IMR-90 (cell line): ENCODE measurements around the gene SPTLC2. TPM values are rescaled to one million over a fixed set of nuclear protein-coding genes. Genes with fewer than 3 reads are reported as not detected.
"Not testable (repeated sequence)": the region's sequence is repeated elsewhere in the genome, so short reads cannot be mapped to it uniquely, and the experiment has no call there.

Experiments
- ATAC-seq: fragments of 200-7000 bp; cut with Tn5 transposase; 2 replicates; pipeline ENCODE4 v1.9.1; 2020; ENCODE audit warnings: low read depth, mild to moderate bottlenecking, moderate library complexity
- BruUV-seq: library from RNA; stranded (reverse); fragments of 400-500 nt; replicated peaks from 2 replicates; lab custom pipeline; 2021; lab: Mats Ljungman, UMichigan
- CTCF ChIA-PET: fragments of 300-600 bp; formaldehyde crosslinking; extraction: SDS; loops from one replicate; lab custom pipeline; 2021; ENCODE audit warnings: antibody characterized with exemption; lab: Yijun Ruan, JAX
- POLR2A ChIA-PET: fragments of 300-600 bp; sonication (Branson Sonifier 250); formaldehyde crosslinking; loops from one replicate; lab custom pipeline; 2022; ENCODE audit warnings: antibody characterized with exemption; ENCODE audit not compliant: unreplicated experiment; lab: Charles Lee
- DNase-seq: peaks from one replicate; pipeline ENCODE4 v3.0.0; 2013
- H2AFZ ChIP-seq: replicated peaks from 2 replicates; pipeline ENCODE3; 2013; ENCODE audit warnings: low read length, mild to moderate bottlenecking; ENCODE audit not compliant: poor library complexity
- H2AK5ac ChIP-seq: 2 replicates; pipeline ENCODE4 v1.6.1; 2013; ENCODE audit warnings: low read depth, low read length, inconsistent platforms
- H2AK9ac ChIP-seq: replicated peaks from 2 replicates; pipeline ENCODE3; 2013; ENCODE audit warnings: mild to moderate bottlenecking, low read depth, low read length, moderate library complexity; ENCODE audit not compliant: poor library complexity
- H2BK120ac ChIP-seq: 2 replicates; pipeline ENCODE4 v1.6.1; 2013; ENCODE audit warnings: low read depth, low read length, inconsistent platforms
- H2BK15ac ChIP-seq: 3 replicates; pipeline ENCODE4 v1.6.1; 2013; ENCODE audit warnings: low read depth, low read length, inconsistent platforms
- H2BK20ac ChIP-seq: 2 replicates; pipeline ENCODE4 v1.6.1; 2013; ENCODE audit warnings: low read depth, mild to moderate bottlenecking, inconsistent platforms, low read length, moderate library complexity
- H2BK5ac ChIP-seq: 2 replicates; pipeline ENCODE4 v1.6.1; 2013; ENCODE audit warnings: mild to moderate bottlenecking, low read depth, low read length, inconsistent platforms; ENCODE audit not compliant: poor library complexity, severe bottlenecking
- H3K14ac ChIP-seq: replicated peaks from 2 replicates; pipeline ENCODE4 v1.6.1; 2013; ENCODE audit warnings: low read depth, low read length, inconsistent platforms
- H3K18ac ChIP-seq: 2 replicates; pipeline ENCODE4 v1.6.1; 2013; ENCODE audit warnings: low read depth, low read length, control low read depth
- H3K23ac ChIP-seq: 2 replicates; pipeline ENCODE4 v1.6.1; 2013; ENCODE audit warnings: low read depth, low read length, inconsistent platforms
- H3K27ac ChIP-seq: 2 replicates; pipeline ENCODE4 v1.5.1; 2013; ENCODE audit warnings: mild to moderate bottlenecking, control low read depth, low read length; ENCODE audit not compliant: insufficient read depth
- H3K27me3 ChIP-seq: 2 replicates; pipeline ENCODE4 v1.6.1; 2013; ENCODE audit warnings: low read length; ENCODE audit not compliant: control insufficient read depth, insufficient read depth
- H3K36me3 ChIP-seq: 2 replicates; pipeline ENCODE4 v1.6.1; 2013; ENCODE audit warnings: low read length, mixed read lengths; ENCODE audit not compliant: control insufficient read depth, insufficient read depth
- H3K4ac ChIP-seq: 2 replicates; pipeline ENCODE4 v1.6.1; 2013; ENCODE audit warnings: low read depth, low read length, inconsistent platforms
- H3K4me1 ChIP-seq: 2 replicates; pipeline ENCODE4 v1.6.1; 2013; ENCODE audit warnings: low read length, mixed read lengths; ENCODE audit not compliant: control insufficient read depth, insufficient read depth
- H3K4me2 ChIP-seq: 2 replicates; pipeline ENCODE4 v1.6.1; 2013; ENCODE audit warnings: low read depth, mild to moderate bottlenecking, control low read depth, low read length, moderate library complexity
- H3K4me3 ChIP-seq: 2 replicates; pipeline ENCODE4 v1.5.1; 2013; ENCODE audit warnings: low read depth, mild to moderate bottlenecking, control low read depth, low read length, moderate library complexity; ENCODE audit not compliant: insufficient read depth
- H3K56ac ChIP-seq: 2 replicates; pipeline ENCODE4 v1.6.1; 2013; ENCODE audit warnings: low read length, inconsistent platforms; ENCODE audit not compliant: insufficient read depth; ENCODE audit errors: extremely low read depth
- H3K79me1 ChIP-seq, 2 experiments: 2 replicates each; pipeline ENCODE4 v1.6.1; 2013; ENCODE audit warnings: low read length in 2 of 2, inconsistent platforms in 1 of 2, low read depth in 1 of 2
- H3K9ac ChIP-seq: 2 replicates; pipeline ENCODE4 v1.6.1; 2013; ENCODE audit warnings: low read depth, low read length, control low read depth
- H3K9me1 ChIP-seq: 2 replicates; pipeline ENCODE4 v1.6.1; 2013; ENCODE audit warnings: low read length, inconsistent platforms; ENCODE audit not compliant: insufficient read depth
- H3K9me3 ChIP-seq: 2 replicates; pipeline ENCODE4 v1.6.1; 2013; ENCODE audit warnings: low read length; ENCODE audit not compliant: control insufficient read depth, insufficient read depth
- H4K20me1 ChIP-seq: 2 replicates; pipeline ENCODE4 v1.6.1; 2013; ENCODE audit warnings: low read length, inconsistent platforms; ENCODE audit not compliant: insufficient read depth
- H4K5ac ChIP-seq: 2 replicates; pipeline ENCODE4 v1.6.1; 2013; ENCODE audit warnings: mild to moderate bottlenecking, low read depth, low read length, control low read depth
- H4K8ac ChIP-seq, 2 experiments: 2 replicates each; pipeline ENCODE4 v1.6.1; 2013; ENCODE audit warnings: low read depth in 2 of 2, low read length in 2 of 2, control low read depth in 1 of 2, inconsistent platforms in 1 of 2
- H4K91ac ChIP-seq: 2 replicates; pipeline ENCODE4 v1.6.1; 2013; ENCODE audit warnings: low read depth, low read length, inconsistent platforms; ENCODE audit not compliant: insufficient read depth
- WGBS, 2 experiments: methylation state at CpG; one replicate each; pipeline versions ENCODE4 v1.1.5 to v1.1.7; 2013; ENCODE audit warnings: missing lambda C conversion rate in 2 of 2; ENCODE audit not compliant: insufficient read length in 1 of 2; ENCODE audit errors: extremely low coverage in 2 of 2; 5-methylcytosine and 5-hydroxymethylcytosine counted together
- dilution Hi-C: fragments of 300-500 bp; cut with HindIII; formaldehyde crosslinking; loops from one replicate; pipeline ENCODE4 v1.14.3; 2018; ENCODE audit warnings: low sequenced_read_pairs; ENCODE audit not compliant: unreplicated experiment
- in situ Hi-C: fragments of 300-500 bp; cut with MboI; formaldehyde crosslinking; loops from 3 replicates; pipeline ENCODE4 v1.14.3; 2019; ENCODE audit warnings: low sequenced_read_pairs, inconsistent platforms, mixed read lengths
- intact Hi-C: fragments of 100-400 bp; cut with micrococcal nuclease; formaldehyde crosslinking; loops from 2 replicates; pipeline ENCODE4 v1.10.0; 2022
- polyA plus RNA-seq, 3 experiments: library from polyadenylated mRNA; depleted of rRNA; stranded (reverse); fragments of >200 nt; gene quantifications; 2 replicates each; pipeline ENCODE4 v1.2.3, GENCODE V29; 2012; ENCODE audit warnings: low replicate concordance in 1 of 3
- total RNA-seq: library from RNA; depleted of rRNA; stranded (reverse); fragments of >200 nt; gene quantifications from 2 replicates; pipeline ENCODE4 v1.2.3, GENCODE V29; 2012

Gene SPTLC2
- total and polyA plus RNA-seq, 2 of the 4 experiments (the other 2 are of a cell fraction) = 22.6 to 68.3 TPM

GRCh38 chr14:77536951-77537350 lies 79.5 kb downstream of the SPTLC2 start:
- CTCF ChIA-PET = not testable (repeated sequence)

More at GRCh38 chr14:77536951-77537350, 79.5 kb downstream of the SPTLC2 start:
- DNase-seq, H2BK5ac ChIP-seq, H3K4me3 ChIP-seq, H3K9ac ChIP-seq, H3K36me3 ChIP-seq, H2AFZ ChIP-seq, H2AK9ac ChIP-seq, H3K4me2 ChIP-seq, H3K4me1 ChIP-seq, H3K9me1 ChIP-seq, H4K5ac ChIP-seq, H3K23ac ChIP-seq, H3K27me3 ChIP-seq, H3K18ac ChIP-seq, in situ Hi-C loops, H3K27ac ChIP-seq, H4K20me1 ChIP-seq, H3K9me3 ChIP-seq, H4K8ac ChIP-seq, intact Hi-C loops, H3K4ac ChIP-seq, H2BK120ac ChIP-seq, H3K56ac ChIP-seq, H3K14ac ChIP-seq, H2BK20ac ChIP-seq, BruUV-seq, H4K91ac ChIP-seq, H2AK5ac ChIP-seq, ATAC-seq, dilution Hi-C loops, H2BK15ac ChIP-seq, POLR2A ChIA-PET: not testable (repeated sequence)
- H3K79me1 ChIP-seq = peaks cover 9 to 20% of the 10 kb centered on the region in 2 experiments; a peak in 2 of 4 replicates
- no CpG with 5 or more reads among the region's 5 CpGs for WGBS, 2 experiments
